Measurements from ENCODE around the gene COX8A.
"Not testable (repeated sequence)": the region's sequence is repeated elsewhere in the genome, so short reads cannot be mapped to it uniquely, and the experiment has no call there.

DNA sequence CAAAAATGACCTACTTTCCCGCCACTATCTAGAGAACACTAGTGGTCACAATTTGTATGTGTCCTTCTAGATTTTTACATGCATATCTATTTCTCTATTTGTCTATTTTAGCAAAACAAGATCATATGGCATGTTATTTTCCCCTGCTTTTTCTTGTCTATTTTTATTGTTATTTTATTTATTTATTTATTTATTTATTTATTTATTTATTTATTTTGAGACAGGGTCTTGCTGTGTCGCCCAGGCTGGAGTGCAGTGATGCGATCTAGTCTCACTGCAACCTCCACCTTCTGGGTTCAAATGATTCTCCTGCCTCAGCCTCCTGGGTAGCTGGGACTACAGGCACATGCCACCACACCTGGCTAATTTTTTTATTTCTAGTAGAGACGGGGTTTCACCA, 10.5 kb upstream of the COX8A start:
- not testable (repeated sequence) for TF ChIP-seq CREB1 (IDR thresholded peaks at IDR 0.05); CREB1 (CRISPR knock-in tag; IDR thresholded peaks at IDR 0.05); CAMTA2 (CRISPR knock-in tag; IDR thresholded peaks at IDR 0.05; ENCODE audit: borderline replicate concordance); EED (CRISPR knock-in tag; IDR thresholded peaks at IDR 0.05); PBX2 (CRISPR knock-in tag; IDR thresholded peaks at IDR 0.05); ZBTB20 (CRISPR knock-in tag; IDR thresholded peaks at IDR 0.05; ENCODE audit: borderline replicate concordance, low read depth); NCOA5 (CRISPR knock-in tag; IDR thresholded peaks at IDR 0.05); BHLHE40 (IDR thresholded peaks at IDR 0.05; ENCODE audit: low read length); PRDM15 (CRISPR knock-in tag; IDR thresholded peaks at IDR 0.05)
- TF ChIP-seq, protein P1, sequence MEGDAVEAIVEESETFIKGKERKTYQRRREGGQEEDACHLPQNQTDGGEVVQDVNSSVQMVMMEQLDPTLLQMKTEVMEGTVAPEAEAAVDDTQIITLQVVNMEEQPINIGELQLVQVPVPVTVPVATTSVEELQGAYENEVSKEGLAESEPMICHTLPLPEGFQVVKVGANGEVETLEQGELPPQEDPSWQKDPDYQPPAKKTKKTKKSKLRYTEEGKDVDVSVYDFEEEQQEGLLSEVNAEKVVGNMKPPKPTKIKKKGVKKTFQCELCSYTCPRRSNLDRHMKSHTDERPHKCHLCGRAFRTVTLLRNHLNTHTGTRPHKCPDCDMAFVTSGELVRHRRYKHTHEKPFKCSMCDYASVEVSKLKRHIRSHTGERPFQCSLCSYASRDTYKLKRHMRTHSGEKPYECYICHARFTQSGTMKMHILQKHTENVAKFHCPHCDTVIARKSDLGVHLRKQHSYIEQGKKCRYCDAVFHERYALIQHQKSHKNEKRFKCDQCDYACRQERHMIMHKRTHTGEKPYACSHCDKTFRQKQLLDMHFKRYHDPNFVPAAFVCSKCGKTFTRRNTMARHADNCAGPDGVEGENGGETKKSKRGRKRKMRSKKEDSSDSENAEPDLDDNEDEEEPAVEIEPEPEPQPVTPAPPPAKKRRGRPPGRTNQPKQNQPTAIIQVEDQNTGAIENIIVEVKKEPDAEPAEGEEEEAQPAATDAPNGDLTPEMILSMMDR (CRISPR knock-in tag; IDR thresholded peaks at IDR 0.05), result not testable (repeated sequence)
- TF ChIP-seq, protein P2, sequence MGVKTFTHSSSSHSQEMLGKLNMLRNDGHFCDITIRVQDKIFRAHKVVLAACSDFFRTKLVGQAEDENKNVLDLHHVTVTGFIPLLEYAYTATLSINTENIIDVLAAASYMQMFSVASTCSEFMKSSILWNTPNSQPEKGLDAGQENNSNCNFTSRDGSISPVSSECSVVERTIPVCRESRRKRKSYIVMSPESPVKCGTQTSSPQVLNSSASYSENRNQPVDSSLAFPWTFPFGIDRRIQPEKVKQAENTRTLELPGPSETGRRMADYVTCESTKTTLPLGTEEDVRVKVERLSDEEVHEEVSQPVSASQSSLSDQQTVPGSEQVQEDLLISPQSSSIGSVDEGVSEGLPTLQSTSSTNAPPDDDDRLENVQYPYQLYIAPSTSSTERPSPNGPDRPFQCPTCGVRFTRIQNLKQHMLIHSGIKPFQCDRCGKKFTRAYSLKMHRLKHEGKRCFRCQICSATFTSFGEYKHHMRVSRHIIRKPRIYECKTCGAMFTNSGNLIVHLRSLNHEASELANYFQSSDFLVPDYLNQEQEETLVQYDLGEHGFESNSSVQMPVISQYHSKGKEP (CRISPR knock-in tag; IDR thresholded peaks at IDR 0.05), result not testable (repeated sequence)
- TF ChIP-seq, protein P3, sequence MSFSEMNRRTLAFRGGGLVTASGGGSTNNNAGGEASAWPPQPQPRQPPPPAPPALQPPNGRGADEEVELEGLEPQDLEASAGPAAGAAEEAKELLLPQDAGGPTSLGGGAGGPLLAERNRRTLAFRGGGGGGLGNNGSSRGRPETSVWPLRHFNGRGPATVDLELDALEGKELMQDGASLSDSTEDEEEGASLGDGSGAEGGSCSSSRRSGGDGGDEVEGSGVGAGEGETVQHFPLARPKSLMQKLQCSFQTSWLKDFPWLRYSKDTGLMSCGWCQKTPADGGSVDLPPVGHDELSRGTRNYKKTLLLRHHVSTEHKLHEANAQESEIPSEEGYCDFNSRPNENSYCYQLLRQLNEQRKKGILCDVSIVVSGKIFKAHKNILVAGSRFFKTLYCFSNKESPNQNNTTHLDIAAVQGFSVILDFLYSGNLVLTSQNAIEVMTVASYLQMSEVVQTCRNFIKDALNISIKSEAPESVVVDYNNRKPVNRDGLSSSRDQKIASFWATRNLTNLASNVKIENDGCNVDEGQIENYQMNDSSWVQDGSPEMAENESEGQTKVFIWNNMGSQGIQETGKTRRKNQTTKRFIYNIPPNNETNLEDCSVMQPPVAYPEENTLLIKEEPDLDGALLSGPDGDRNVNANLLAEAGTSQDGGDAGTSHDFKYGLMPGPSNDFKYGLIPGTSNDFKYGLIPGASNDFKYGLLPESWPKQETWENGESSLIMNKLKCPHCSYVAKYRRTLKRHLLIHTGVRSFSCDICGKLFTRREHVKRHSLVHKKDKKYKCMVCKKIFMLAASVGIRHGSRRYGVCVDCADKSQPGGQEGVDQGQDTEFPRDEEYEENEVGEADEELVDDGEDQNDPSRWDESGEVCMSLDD (CRISPR knock-in tag; IDR thresholded peaks at IDR 0.05; ENCODE audit: borderline replicate concordance), result not testable (repeated sequence)
- TF ChIP-seq, protein P4, sequence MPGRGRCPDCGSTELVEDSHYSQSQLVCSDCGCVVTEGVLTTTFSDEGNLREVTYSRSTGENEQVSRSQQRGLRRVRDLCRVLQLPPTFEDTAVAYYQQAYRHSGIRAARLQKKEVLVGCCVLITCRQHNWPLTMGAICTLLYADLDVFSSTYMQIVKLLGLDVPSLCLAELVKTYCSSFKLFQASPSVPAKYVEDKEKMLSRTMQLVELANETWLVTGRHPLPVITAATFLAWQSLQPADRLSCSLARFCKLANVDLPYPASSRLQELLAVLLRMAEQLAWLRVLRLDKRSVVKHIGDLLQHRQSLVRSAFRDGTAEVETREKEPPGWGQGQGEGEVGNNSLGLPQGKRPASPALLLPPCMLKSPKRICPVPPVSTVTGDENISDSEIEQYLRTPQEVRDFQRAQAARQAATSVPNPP (CRISPR knock-in tag; IDR thresholded peaks at IDR 0.05), result not testable (repeated sequence)

Data from HepG2 (cell line).